ENCODE measurements around the gene FBXO44.

FBXO44 gene

GRCh38 chr1:11690397-11691301 lies 36.0 kb downstream of the FBXO44 start:
- DNase-seq (ENCODE audit: low read depth) = no peak

- no peak for DNase-seq (ENCODE audit: low read depth)
These were observed 36.7 kb downstream of the FBXO44 start, which contains the start of gene DRAXIN for GRCh38 chr1:11691302-11691914. DRAXIN (plus strand) TSS chr1:11691710; CDS start chr1:11706259, 14,549 bp downstream.

GRCh38 chr1:11691928-11692711 lies 37.4 kb downstream of the FBXO44 start:
- DNase-seq (ENCODE audit: low read depth) = no peak

- DNase-seq (ENCODE audit: low read depth) = no peak
These were observed 38.4 kb downstream of the FBXO44 start for GRCh38 chr1:11693024-11693590.

- no peak for DNase-seq (ENCODE audit: low read depth)
These were observed 39.2 kb downstream of the FBXO44 start for GRCh38 chr1:11693917-11694316.

GRCh38 chr1:11695861-11696260 lies 41.2 kb downstream of the FBXO44 start:
- DNase-seq (ENCODE audit: low read depth) = no peak

- no peak for DNase-seq (ENCODE audit: low read depth)
These were observed 42.7 kb downstream of the FBXO44 start for GRCh38 chr1:11697188-11697892.

GRCh38 chr1:11697893-11698210 lies 43.2 kb downstream of the FBXO44 start:
- no peak for DNase-seq (ENCODE audit: low read depth)

GRCh38 chr1:11700601-11701467 lies 46.2 kb downstream of the FBXO44 start:
- no peak for DNase-seq (ENCODE audit: low read depth)

- no peak for DNase-seq (ENCODE audit: low read depth)
These were observed 46.9 kb downstream of the FBXO44 start for GRCh38 chr1:11701551-11701961.

GRCh38 chr1:11701981-11702803 lies 47.5 kb downstream of the FBXO44 start:
- no peak for DNase-seq (ENCODE audit: low read depth)

GRCh38 chr1:11703357-11704193 lies 48.9 kb downstream of the FBXO44 start:
- DNase-seq (ENCODE audit: low read depth) = no peak

GRCh38 chr1:11704194-11704529 lies 49.5 kb downstream of the FBXO44 start:
- no peak for DNase-seq (ENCODE audit: low read depth)

- no peak for DNase-seq (ENCODE audit: low read depth)
These were observed 50.2 kb downstream of the FBXO44 start for GRCh38 chr1:11704691-11705475.

GRCh38 chr1:11705596-11705995 lies 50.9 kb downstream of the FBXO44 start:
- DNase-seq (ENCODE audit: low read depth) = no peak

GRCh38 chr1:11706292-11706691 lies 51.6 kb downstream of the FBXO44 start:
- DNase-seq (ENCODE audit: low read depth) = no peak

GRCh38 chr1:11707621-11708276 lies 53.1 kb downstream of the FBXO44 start:
- DNase-seq (ENCODE audit: low read depth) = no peak

Measured in stimulated activated CD8-positive, alpha-beta memory T cell treated with anti-CD3 and anti-CD28 coated beads, Interleukin-12 subunit alpha, Interleukin-12 subunit beta, amount 100 ng/mL, for 1 hour (primary cell).